ENCODE measurements around the gene NSUN2.

- no peak for TF ChIP-seq CTCF (conservative IDR thresholded peaks at IDR 0.05; ENCODE audit: low read depth in 2 of 2)
- TF ChIP-seq POLR2AphosphoS5 (IDR thresholded peaks at IDR 0.05; ENCODE audit: low read depth) = no peak
- TF ChIP-seq EZH2 (IDR thresholded peaks at IDR 0.05; ENCODE audit: low read depth, unreplicated experiment) = no peak
- TF ChIP-seq EZH2phosphoT487 (IDR thresholded peaks at IDR 0.05; ENCODE audit: unreplicated experiment) = no peak
- no peak for TF ChIP-seq CREB1 (CRISPR knock-in tag; IDR thresholded peaks at IDR 0.05; ENCODE audit: low read depth)
- TF ChIP-seq REST (IDR thresholded peaks at IDR 0.05; ENCODE audit: unreplicated experiment) = no peak
- TF ChIP-seq STAT1 (IDR thresholded peaks at IDR 0.05; ENCODE audit: unreplicated experiment) = no peak
- no peak for TF ChIP-seq ETS1 (IDR thresholded peaks at IDR 0.05)
Measured at GRCh38 chr5:6568383-6568782, 64.5 kb downstream of the NSUN2 start.
